Trophoblast cell (in vitro differentiated cells and primary cell): Measurements from ENCODE around the gene ITPK1.

Experiments used
- DNase-seq, 2 donors: peaks; one replicate each; pipeline ENCODE4 v3.0.0-alpha.2; 2016
- H2AFZ ChIP-seq: 2 replicates; pipeline ENCODE4 v1.6.1; 2013; ENCODE audit warnings: low read length, moderate library complexity, mild to moderate bottlenecking; ENCODE audit not compliant: insufficient read depth, poor library complexity
- H2AK5ac ChIP-seq: 2 replicates; pipeline ENCODE4 v1.6.1; 2013; ENCODE audit warnings: mild to moderate bottlenecking, low read length
- H2BK120ac ChIP-seq: 2 replicates; pipeline ENCODE4 v1.6.1; 2013; ENCODE audit warnings: low read length, mild to moderate bottlenecking, moderate library complexity; ENCODE audit not compliant: insufficient read depth, poor library complexity
- H2BK12ac ChIP-seq: 2 replicates; pipeline ENCODE4 v1.6.1; 2013; ENCODE audit warnings: mild to moderate bottlenecking, low read length, moderate library complexity
- H2BK5ac ChIP-seq: 2 replicates; pipeline ENCODE4 v1.6.1; 2013; ENCODE audit warnings: low read length, low read depth, moderate library complexity, mild to moderate bottlenecking; ENCODE audit not compliant: poor library complexity
- H3K14ac ChIP-seq: 2 replicates; pipeline ENCODE4 v1.6.1; 2013; ENCODE audit warnings: mild to moderate bottlenecking, low read length
- H3K18ac ChIP-seq: 2 replicates; pipeline ENCODE4 v1.6.1; 2013; ENCODE audit warnings: mild to moderate bottlenecking, low read length
- H3K23ac ChIP-seq: 2 replicates; pipeline ENCODE4 v1.6.1; 2013; ENCODE audit warnings: low read length
- H3K27ac ChIP-seq: 2 replicates; pipeline ENCODE4 v1.5.1; 2013; ENCODE audit warnings: low read depth, mild to moderate bottlenecking, inconsistent platforms, low read length, moderate library complexity
- H3K27me3 ChIP-seq: 2 replicates; pipeline ENCODE4 v1.6.1; 2013; ENCODE audit warnings: inconsistent platforms, mild to moderate bottlenecking, low read length, moderate library complexity; ENCODE audit not compliant: insufficient read depth
- H3K36me3 ChIP-seq, 2 experiments: 1 replicate in 1 of 2; 2 replicates in 1 of 2; pipeline ENCODE4 v1.6.1; 2013; ENCODE audit warnings: low read length in 2 of 2, mild to moderate bottlenecking in 2 of 2, moderate library complexity in 1 of 2; ENCODE audit not compliant: insufficient read depth in 2 of 2, control insufficient read depth in 1 of 2
- H3K4ac ChIP-seq: 2 replicates; pipeline ENCODE4 v1.6.1; 2013; ENCODE audit warnings: low read depth, mild to moderate bottlenecking, low read length, moderate library complexity
- H3K4me1 ChIP-seq, 2 experiments: 1 replicate in 1 of 2; 2 replicates in 1 of 2; pipeline ENCODE4 v1.6.1; 2013; ENCODE audit warnings: low read length in 2 of 2, mild to moderate bottlenecking in 2 of 2, moderate library complexity in 1 of 2; ENCODE audit not compliant: insufficient read depth in 2 of 2, control insufficient read depth in 1 of 2
- H3K4me2 ChIP-seq: 2 replicates; pipeline ENCODE4 v1.6.1; 2013; ENCODE audit warnings: inconsistent platforms, mild to moderate bottlenecking, low read length, moderate library complexity
- H3K4me3 ChIP-seq: 2 replicates; pipeline ENCODE4 v1.5.1; 2013; ENCODE audit warnings: mild to moderate bottlenecking, low read depth, low read length, inconsistent platforms
- H3K79me1 ChIP-seq: one replicate; pipeline ENCODE4 v1.6.1; 2013; ENCODE audit warnings: low read length
- H3K79me2 ChIP-seq: 2 replicates; pipeline ENCODE4 v1.6.1; 2013; ENCODE audit warnings: low read length, mild to moderate bottlenecking; ENCODE audit not compliant: control insufficient read depth, insufficient read depth, poor library complexity
- H3K9ac ChIP-seq: 2 replicates; pipeline ENCODE4 v1.6.1; 2013; ENCODE audit warnings: mild to moderate bottlenecking, low read length
- H3K9me3 ChIP-seq: 2 replicates; pipeline ENCODE4 v1.6.1; 2013; ENCODE audit warnings: low read depth, mild to moderate bottlenecking, control low read depth, inconsistent platforms, low read length; ENCODE audit not compliant: insufficient read depth
- H4K12ac ChIP-seq: 2 replicates; pipeline ENCODE4 v1.6.1; 2013; ENCODE audit warnings: low read depth, mild to moderate bottlenecking, low read length, moderate library complexity
- H4K8ac ChIP-seq: 2 replicates; pipeline ENCODE4 v1.6.1; 2013; ENCODE audit warnings: low read depth, mild to moderate bottlenecking, low read length, moderate library complexity
- H4K91ac ChIP-seq: one replicate; pipeline ENCODE4 v1.6.1; 2013; ENCODE audit warnings: low read depth, mild to moderate bottlenecking, low read length, moderate library complexity
- WGBS: extraction: QIAGEN DNeasy Blood & Tissue Kit; methylation state at CpG from one replicate; pipeline ENCODE4 v1.1.7; 2013; ENCODE audit warnings: missing lambda C conversion rate; ENCODE audit not compliant: insufficient read length, insufficient coverage; ENCODE audit errors: extremely low coverage; 5-methylcytosine and 5-hydroxymethylcytosine counted together

The ITPK1 gene

DNA sequence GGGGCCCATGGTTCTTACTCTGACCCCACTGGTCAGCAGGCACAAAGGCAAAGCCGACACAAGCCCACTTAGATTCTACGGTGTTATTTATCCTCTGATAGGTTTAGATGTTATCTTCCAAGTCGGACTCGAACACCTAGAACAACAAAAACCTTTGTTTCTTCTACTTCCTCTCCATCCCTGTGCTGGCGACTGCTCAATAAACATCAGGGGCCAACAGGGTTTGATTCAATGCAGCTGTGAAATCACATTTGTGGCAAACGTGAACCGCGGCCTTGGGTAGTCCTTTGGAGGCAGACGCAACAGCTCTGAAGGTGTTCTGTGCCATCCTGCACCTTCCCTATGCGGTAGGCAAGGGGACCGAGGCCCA, 105.6 kb downstream of the ITPK1 start:
- Histone ChIP-seq H3K79me2 (no peaks in the 10 kb centered on the region), H3K23ac (no peak overlapping the region), H4K8ac (no peak overlapping the region), H3K9me3 (peaks cover 4% of the 10 kb centered on the region), H2BK5ac (no peak overlapping the region), H2AK5ac (no peak overlapping the region), H3K18ac (no peak overlapping the region), H3K4me1 (no peaks in the 10 kb centered on the region), H3K4me3 (no peak overlapping the region), H3K79me1 (no peaks in the 10 kb centered on the region), H3K27ac (no peak overlapping the region), H4K91ac (no peak overlapping the region), H2AFZ (no peak overlapping the region), H2BK120ac (no peak overlapping the region), H3K4ac (no peak overlapping the region), H3K36me3 (no peaks in the 10 kb centered on the region), H3K27me3 (no peaks in the 10 kb centered on the region), H3K4me2 (no peak overlapping the region), H3K9ac (no peak overlapping the region), H3K14ac (no peak overlapping the region), H4K12ac (no peak overlapping the region), H2BK12ac (no peak overlapping the region)
- DNase-seq: no peak
- WGBS: no CpG with 5 or more reads among the region's 11 CpGs

DNA sequence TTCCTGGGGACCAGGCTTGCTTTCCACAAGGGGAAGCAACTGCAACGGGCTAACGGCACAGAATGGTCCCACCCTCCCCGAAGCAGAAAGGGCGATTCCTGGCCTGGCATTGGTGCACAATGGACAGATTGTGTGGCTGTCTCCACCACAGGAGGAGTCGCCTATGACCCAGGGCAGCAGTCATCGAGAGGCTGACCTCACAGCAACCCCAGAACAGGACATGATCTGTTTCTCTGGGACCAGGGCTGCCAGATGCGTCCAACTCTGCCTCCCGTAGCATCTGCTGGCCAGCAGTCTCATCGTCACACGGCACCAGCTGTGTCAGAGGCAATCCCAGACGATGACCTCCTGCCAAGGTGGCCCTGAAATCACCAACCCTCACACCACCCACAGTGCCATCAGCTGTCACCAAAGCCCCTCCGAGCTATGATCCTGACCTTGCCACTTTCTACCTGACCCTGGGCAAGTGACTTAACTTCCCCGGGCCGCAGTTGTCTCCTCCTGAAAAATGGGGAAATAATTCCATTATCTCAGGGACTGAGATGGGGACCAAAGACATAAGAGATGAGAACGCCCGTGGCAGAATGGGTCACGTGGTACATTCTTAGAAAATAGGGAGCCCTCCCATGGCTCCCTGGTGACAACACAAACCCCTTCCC, 106.1 kb downstream of the ITPK1 start:
- Histone ChIP-seq H2AK5ac (no peak overlapping the region), H3K23ac (no peak overlapping the region), H3K79me2 (no peaks in the 10 kb centered on the region), H3K18ac (no peak overlapping the region), H3K79me1 (no peaks in the 10 kb centered on the region), H4K91ac (no peak overlapping the region), H3K27me3 (no peaks in the 10 kb centered on the region), H3K9me3 (peaks cover 4% of the 10 kb centered on the region), H2BK120ac (no peak overlapping the region), H4K12ac (no peak overlapping the region), H3K14ac (no peak overlapping the region), H3K9ac (no peak overlapping the region), H2AFZ (no peak overlapping the region), H3K4me1 (no peaks in the 10 kb centered on the region), H3K36me3 (no peaks in the 10 kb centered on the region), H2BK5ac (no peak overlapping the region), H3K4me3 (no peak overlapping the region), H3K4ac (no peak overlapping the region), H4K8ac (no peak overlapping the region), H2BK12ac (no peak overlapping the region), H3K27ac (no peak overlapping the region), H3K4me2 (no peak overlapping the region)
- no peak for DNase-seq
- WGBS: no CpG with 5 or more reads among the region's 17 CpGs

DNA sequence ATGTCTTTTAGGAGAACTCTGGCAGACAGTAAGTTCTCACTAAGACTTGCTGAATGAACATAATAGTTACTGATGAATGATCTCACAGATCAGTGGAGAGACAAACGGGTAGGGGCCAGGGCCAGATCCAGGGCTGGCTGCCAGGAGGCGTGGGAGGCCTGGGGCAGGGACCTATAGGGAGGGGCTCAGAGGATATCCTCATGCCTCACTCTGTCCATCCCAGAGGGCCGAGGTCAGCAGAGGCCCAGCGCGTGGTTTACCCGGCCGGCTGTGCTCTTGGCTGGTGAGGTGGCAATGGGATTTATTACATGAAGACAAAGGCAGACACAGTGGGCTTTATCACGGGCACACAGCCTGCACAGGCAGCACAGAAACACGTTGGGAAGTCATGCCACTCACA, 107.3 kb downstream of the ITPK1 start:
- no peak overlapping the region for H2AK5ac ChIP-seq
- H2BK5ac ChIP-seq: no peak overlapping the region
- H4K91ac ChIP-seq: no peak overlapping the region
- no peaks in the 10 kb centered on the region for H3K36me3 ChIP-seq
- H3K27me3 ChIP-seq: no peaks in the 10 kb centered on the region
- H3K4me3 ChIP-seq: no peak overlapping the region
- H3K4me1 ChIP-seq: no peaks in the 10 kb centered on the region
- no peak overlapping the region for H3K27ac ChIP-seq
- H3K4me2 ChIP-seq: no peak overlapping the region
- H3K79me2 ChIP-seq: no peaks in the 10 kb centered on the region
- no peak overlapping the region for H2BK120ac ChIP-seq
- no peak overlapping the region for H3K23ac ChIP-seq
- H2BK12ac ChIP-seq: no peak overlapping the region
- no peak overlapping the region for H3K4ac ChIP-seq
- no peak overlapping the region for H3K14ac ChIP-seq
- no peak overlapping the region for H4K8ac ChIP-seq
- WGBS: no CpG with 5 or more reads among the region's 9 CpGs
- H4K12ac ChIP-seq: no peak overlapping the region
- H3K18ac ChIP-seq: no peak overlapping the region
- DNase-seq: no peak
- H3K9ac ChIP-seq: no peak overlapping the region
- H3K79me1 ChIP-seq: no peaks in the 10 kb centered on the region
- no peak overlapping the region for H2AFZ ChIP-seq
- peaks cover 4% of the 10 kb centered on the region for H3K9me3 ChIP-seq

DNA sequence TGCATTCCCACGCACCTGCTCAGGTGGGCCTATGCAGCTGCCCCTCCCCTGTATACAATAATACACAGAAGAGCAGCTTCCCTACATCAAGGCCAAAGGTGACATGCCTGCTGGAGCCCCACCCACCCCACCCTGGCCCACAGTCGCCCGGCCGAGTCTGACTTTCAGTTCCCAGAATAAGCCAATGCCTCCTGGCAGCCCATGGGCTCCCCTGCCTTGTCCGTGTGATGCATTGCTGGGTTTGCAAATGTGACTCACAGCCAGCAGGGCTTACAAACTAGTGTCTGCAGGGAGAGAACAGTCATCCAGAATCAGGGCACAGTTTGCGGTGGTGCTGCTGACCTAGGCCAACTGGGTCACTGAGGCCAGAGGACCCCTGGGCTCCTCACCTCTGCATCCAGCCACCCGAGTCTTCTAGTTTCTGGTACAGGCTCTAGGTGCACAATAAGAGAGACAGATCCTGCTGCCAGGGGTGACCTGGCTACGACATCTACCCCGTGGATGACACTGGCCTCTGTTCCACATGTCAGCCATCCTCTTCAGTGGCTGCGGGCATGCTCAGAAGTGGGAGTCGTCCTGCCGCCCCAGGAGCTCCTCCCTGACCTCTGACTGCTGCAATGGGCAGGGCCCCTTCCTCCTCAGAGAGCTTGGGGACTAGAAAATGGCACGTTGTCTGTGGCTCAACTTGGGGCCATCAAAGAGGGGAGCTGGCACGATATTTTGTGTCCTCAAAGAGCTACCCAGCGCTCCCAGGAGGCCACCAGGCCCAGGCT, 108.3 kb downstream of the ITPK1 start:
- no peaks in the 10 kb centered on the region for H3K79me1 ChIP-seq
- H4K8ac ChIP-seq: no peak overlapping the region
- peaks cover 4% of the 10 kb centered on the region for H3K9me3 ChIP-seq
- H3K36me3 ChIP-seq: no peaks in the 10 kb centered on the region
- H3K79me2 ChIP-seq: no peaks in the 10 kb centered on the region
- no peak overlapping the region for H4K12ac ChIP-seq
- H3K18ac ChIP-seq: no peak overlapping the region
- H4K91ac ChIP-seq: no peak overlapping the region
- peak; percentile 32 to 36 for DNase-seq
- no peak overlapping the region for H2BK12ac ChIP-seq
- H2BK120ac ChIP-seq: no peak overlapping the region
- H3K23ac ChIP-seq: no peak overlapping the region
- no peak overlapping the region for H3K4me3 ChIP-seq
- H3K27ac ChIP-seq: no peak overlapping the region
- H3K14ac ChIP-seq: no peak overlapping the region
- no peak overlapping the region for H3K9ac ChIP-seq
- H3K27me3 ChIP-seq: no peaks in the 10 kb centered on the region
- WGBS: no CpG with 5 or more reads among the region's 15 CpGs
- H2AFZ ChIP-seq: no peak overlapping the region
- no peak overlapping the region for H3K4ac ChIP-seq
- H2BK5ac ChIP-seq: no peak overlapping the region
- H2AK5ac ChIP-seq: no peak overlapping the region
- no peaks in the 10 kb centered on the region for H3K4me1 ChIP-seq
- no peak overlapping the region for H3K4me2 ChIP-seq
